SHP77 (cell line): ENCODE data around the gene HLA-E.

Experiments used
- DNase-seq, 2 experiments: peaks; one replicate each; lab custom pipeline; 2025; lab: John Stamatoyannopoulos, UW

Gene HLA-E

DNA sequence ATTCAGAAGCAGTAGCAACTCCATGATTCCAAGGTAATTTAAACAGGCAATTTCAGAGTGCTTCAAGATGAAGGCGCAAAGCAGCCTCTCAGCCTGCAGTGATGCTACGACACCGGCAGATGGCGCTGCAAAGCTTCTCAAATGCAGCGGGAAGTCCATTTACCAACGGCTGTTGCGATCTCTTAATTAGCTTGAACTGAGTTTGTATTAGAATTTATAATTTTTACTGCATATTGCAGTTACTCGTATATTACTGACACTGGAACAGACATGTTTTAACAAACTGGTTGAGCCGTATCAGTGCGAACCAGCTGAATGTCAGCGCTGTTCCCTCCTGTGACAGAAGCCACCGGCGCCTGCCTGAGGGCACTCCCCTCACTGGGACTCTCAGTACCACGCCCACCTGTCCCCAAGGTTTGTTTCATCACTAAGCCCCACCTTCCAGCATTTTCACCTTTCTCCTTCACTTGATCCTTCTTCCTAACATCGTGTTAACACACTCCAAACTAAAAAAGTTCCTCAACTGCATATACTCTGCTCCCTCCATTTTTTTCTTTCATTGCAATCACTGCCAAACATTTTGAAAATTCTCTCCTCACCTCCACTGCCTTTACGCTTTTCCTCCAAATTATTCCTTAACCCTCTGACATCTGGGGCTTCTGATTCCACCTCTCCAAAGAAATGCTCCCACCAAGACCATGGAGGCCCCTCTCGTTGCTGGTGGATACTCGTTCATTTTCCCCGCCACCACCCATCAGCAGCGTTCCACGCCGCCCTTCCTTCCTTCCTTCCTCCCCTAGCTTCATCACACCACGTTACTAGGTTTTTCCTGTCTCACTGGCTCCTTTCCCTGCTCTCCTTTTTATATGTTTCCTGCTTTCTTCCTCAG is 52.5 kb downstream of the HLA-E start:
- peak; percentile 62 to 63 for DNase-seq

DNA sequence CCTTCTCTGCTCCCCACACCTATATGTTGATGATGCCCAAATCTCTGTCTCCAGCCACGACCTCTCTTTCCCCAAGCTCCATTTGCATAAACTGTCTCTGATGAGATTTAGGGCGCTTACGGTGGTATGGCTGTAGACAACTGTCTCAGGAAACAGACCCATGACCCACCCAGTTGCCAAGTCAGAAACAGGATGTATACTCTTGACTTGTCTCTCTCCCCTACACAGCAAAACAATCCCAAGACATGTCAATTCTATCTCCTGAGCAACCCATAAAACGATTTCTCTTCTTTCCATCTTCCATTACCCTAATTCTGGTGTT is 53.1 kb downstream of the HLA-E start:
- DNase-seq: no peak

DNA sequence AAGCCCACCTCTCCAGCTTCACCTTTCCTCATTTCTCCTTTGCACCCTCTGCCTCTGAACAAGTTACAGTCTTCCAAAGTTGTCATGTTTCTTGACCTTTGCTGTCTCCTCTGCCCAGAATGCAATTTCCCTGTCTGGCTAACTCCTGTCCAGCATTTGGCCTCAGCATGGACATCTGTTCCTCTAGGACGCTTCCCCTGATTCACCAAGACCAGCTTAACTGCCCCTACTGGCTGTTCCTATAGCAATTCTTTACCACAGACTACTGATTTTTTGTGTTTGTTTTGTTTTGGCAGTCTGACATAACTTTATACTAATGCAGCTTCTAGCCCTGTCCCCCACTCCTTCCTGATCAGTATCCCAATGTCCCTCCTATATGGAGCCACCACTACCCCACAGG is 53.6 kb downstream of the HLA-E start:
- DNase-seq: no peak
